ENCODE results near the gene TMEM221. TPM values are rescaled to one million over a fixed set of nuclear protein-coding genes. Genes with fewer than 3 reads are reported as not detected.

TMEM221 gene
- total RNA-seq, 4 donors from 2014 or later: 0.42 to 1.3 (median 0.61) TPM; not detected in 1

DNA sequence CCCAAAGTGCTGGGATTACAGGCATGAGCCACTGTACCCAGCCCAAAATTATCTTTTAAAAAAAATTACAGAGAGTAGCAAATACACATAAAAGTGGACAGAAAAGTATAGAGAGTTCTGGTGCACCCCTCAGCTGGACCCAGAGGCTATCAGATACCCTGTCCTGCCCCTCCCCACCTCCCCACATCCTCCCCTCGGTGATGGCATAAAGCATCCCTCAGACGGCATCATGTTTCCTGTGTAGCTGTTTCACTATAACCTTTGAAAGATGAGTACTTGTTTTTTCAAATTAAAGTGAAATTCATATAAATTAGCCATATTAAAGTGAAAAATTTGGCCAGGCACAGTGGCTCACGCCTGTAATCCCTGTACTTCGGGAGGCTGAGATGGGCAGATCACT lies 41.9 kb upstream of the TMEM221 start:
- TF ChIP-seq, protein P1, sequence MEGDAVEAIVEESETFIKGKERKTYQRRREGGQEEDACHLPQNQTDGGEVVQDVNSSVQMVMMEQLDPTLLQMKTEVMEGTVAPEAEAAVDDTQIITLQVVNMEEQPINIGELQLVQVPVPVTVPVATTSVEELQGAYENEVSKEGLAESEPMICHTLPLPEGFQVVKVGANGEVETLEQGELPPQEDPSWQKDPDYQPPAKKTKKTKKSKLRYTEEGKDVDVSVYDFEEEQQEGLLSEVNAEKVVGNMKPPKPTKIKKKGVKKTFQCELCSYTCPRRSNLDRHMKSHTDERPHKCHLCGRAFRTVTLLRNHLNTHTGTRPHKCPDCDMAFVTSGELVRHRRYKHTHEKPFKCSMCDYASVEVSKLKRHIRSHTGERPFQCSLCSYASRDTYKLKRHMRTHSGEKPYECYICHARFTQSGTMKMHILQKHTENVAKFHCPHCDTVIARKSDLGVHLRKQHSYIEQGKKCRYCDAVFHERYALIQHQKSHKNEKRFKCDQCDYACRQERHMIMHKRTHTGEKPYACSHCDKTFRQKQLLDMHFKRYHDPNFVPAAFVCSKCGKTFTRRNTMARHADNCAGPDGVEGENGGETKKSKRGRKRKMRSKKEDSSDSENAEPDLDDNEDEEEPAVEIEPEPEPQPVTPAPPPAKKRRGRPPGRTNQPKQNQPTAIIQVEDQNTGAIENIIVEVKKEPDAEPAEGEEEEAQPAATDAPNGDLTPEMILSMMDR (IDR thresholded peaks at IDR 0.05): no peak
- no peak for TF ChIP-seq POLR2A (IDR thresholded peaks at IDR 0.05)
- intact Hi-C loops (cut with DNase I; ENCODE audit: low total_unique reads): no loop called here
- 54 to 68% methylated on average over 4 of the region's 4 CpGs for WGBS, 2 donors
- DNase-seq (ENCODE audit: low spot score in 2 of 2): no peak
- H3K4me3 ChIP-seq (ENCODE audit: low read depth, poor library complexity, severe bottlenecking): no peak overlapping the region

DNA sequence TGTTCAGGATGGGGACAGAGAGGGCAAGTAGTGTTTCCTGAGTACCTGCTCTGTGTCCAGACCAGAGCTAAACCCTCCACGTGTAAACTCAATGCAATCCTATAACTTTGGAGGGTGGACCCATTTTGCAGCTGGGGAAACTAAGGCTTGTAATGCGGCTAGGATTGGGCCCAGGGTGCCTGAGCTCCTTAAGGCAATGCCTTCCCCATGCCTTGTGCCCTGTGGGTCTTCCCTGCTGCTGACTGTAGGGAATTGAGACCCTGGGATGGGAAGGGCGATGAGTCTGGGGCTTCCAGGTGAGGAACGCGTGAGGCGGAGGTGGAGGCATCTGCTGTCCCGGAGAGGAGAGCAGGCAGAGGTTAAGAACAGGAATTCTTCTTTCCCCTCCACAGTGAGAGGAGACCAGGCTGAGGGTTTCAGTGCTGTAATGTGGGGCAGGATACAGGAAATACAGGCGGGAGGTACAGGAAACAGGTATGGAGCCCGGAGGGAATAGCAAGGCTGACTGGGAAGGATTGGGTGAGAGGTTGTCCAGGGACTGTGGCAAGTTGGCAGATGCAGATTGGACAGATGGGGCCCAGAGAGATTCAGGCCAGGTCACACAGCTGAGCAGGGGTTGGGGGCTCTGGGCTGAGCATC lies 41.0 kb upstream of the TMEM221 start:
- intact Hi-C loops (cut with DNase I; ENCODE audit: low total_unique reads): no loop called here
- H3K4me3 ChIP-seq (ENCODE audit: low read depth, poor library complexity, severe bottlenecking): no peak overlapping the region
- DNase-seq (ENCODE audit: low spot score in 2 of 2): no peak
- TF ChIP-seq, protein P1 (IDR thresholded peaks at IDR 0.05): no peak
- WGBS, 2 donors: 81 to 82% methylated on average over 9 of the region's 9 CpGs

DNA sequence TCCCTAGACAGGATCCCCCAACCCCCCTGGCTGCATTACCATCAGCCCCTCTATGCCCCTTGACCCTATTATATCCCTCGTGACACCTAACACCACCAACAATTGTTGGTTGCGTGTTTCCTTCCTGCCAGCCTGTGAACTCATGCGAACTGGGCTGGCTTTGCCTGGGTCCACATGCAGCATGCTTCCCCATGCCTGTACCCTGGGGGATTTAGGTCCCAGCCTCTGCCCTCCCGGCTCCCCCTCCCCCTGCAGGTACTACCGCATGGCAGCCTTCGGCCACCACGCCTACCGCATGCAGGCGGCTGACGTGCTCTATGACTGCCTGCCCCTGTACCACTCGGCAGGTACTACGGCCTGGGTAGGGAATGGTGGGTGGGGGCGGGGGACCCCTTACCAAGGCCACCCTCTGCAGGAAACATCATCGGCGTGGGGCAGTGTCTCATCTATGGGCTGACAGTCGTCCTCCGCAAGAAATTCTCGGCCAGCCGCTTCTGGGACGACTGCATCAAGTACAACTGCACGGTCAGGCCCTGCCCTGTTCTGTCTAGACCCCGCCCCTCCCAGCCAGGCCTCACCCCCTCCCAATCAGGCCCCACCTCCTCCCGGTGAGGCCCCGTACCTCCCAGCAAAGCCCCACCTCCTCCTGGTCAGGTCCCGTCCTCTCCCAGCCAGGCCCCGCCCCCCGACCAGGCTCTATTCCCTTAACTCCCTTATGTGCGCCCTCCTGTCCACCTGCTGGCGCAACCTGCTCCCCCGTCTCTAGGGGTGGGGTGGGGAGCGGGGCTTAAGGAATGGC lies 40.3 kb upstream of the TMEM221 start:
- DNase-seq (ENCODE audit: low spot score in 2 of 2): peak; percentile 67 to 92
- TF ChIP-seq, protein P1 (IDR thresholded peaks at IDR 0.05): no peak
- no peak for TF ChIP-seq POLR2A (IDR thresholded peaks at IDR 0.05)
- intact Hi-C loops (cut with DNase I; ENCODE audit: low total_unique reads): no loop called here
- H3K4me3 ChIP-seq (ENCODE audit: low read depth, poor library complexity, severe bottlenecking): no peak overlapping the region
- 40 to 51% methylated on average over 26 to 27 of the region's 31 CpGs for WGBS, 2 donors

DNA sequence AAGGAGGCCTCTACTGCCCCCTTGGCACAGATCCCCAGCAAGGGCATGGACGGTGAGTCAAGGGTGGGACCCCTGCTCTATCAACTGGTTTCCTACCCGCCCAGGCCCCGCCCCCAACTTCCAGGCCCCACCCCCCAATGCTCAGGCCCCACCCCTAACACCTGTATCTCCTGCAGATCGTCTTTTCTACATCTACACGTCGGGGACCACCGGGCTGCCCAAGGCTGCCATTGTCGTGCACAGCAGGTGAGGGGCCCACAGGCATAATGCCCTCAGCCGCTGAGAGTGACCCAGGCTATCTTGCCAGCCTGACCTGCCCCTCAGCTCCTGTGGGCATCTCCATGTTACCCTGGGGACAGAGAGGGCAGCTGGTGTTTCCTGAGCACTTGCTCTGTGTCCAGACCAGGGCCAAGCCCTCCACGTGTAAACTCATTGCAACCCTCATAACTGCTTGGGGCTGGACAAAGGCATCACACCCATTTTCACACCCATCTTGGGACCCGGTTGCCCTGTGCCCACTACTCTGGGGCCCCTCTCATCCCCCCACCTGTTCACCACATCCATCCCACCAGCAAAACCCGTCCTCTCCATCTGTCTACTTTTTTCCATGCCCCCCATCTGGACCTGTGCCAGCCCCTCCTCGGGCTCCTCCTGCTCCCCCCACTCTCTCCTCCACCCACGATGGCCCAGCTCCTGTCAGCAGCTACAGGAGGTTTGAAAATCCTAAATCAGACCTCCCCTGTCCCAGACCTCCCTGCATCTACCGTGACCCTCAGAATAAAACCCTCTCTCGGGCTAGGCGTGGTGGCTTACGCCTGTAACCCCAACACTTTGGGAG lies 39.0 kb upstream of the TMEM221 start:
- no peak overlapping the region for H3K4me3 ChIP-seq (ENCODE audit: low read depth, poor library complexity, severe bottlenecking)
- no peak for DNase-seq (ENCODE audit: low spot score in 2 of 2)
- no peak for TF ChIP-seq POLR2A (IDR thresholded peaks at IDR 0.05)
- TF ChIP-seq, protein P1 (IDR thresholded peaks at IDR 0.05): no peak
- intact Hi-C loops (cut with DNase I; ENCODE audit: low total_unique reads): no loop called here
- WGBS, 2 donors: 76 to 77% methylated on average over 16 to 18 of the region's 18 CpGs

DNA sequence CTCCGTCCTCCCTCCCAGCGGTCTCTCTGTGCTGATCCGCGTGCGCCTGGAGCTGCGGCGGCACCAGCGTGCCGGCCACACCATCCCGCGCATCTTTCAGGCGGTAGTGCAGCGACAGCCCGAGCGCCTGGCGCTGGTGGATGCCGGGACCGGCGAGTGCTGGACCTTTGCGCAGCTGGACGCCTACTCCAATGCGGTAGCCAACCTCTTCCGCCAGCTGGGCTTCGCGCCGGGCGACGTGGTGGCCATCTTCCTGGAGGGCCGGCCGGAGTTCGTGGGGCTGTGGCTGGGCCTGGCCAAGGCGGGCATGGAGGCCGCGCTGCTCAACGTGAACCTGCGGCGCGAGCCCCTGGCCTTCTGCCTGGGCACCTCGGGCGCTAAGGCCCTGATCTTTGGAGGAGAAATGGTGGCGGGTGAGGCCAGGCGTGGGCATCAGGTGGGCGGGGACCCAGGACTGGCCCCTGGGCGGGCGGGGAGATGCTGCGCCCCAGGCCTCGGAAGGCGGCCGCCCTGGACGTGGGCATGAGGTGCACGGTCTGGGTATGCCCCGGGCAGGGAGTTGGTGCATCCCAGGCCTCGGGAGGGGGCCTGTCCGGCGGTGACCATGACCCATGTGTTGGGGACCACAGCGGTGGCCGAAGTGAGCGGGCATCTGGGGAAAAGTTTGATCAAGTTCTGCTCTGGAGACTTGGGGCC lies 38.2 kb upstream of the TMEM221 start:
- WGBS, 2 donors: 94% methylated on average over 44 to 48 of the region's 58 CpGs
- H3K4me3 ChIP-seq (ENCODE audit: low read depth, poor library complexity, severe bottlenecking): no peak overlapping the region
- TF ChIP-seq POLR2A (IDR thresholded peaks at IDR 0.05): no peak
- TF ChIP-seq, protein P1 (IDR thresholded peaks at IDR 0.05): no peak
- DNase-seq (ENCODE audit: low spot score in 2 of 2): no peak
- intact Hi-C loops (cut with DNase I; ENCODE audit: low total_unique reads): no loop called here

Measured in lower leg skin (tissue), 4 donors.